ENCODE results near the gene BZW2. TPM values are rescaled to one million over a fixed set of nuclear protein-coding genes. Genes with fewer than 3 reads are reported as not detected.

The BZW2 gene
- total RNA-seq, 2 donors from 2014 or later = 133 to 144 TPM

GRCh38 chr7:16738011-16738688, 92.2 kb downstream of the BZW2 start:
- ATAC-seq (no peak), DNase-seq (no peak)
- intact Hi-C loops (cut with DNase I) = no loop called here

- peak; percentile 61 for DNase-seq
- peak; percentile 92 to 99 for ATAC-seq
- intact Hi-C loops (cut with DNase I) = no loop called here
Measured at GRCh38 chr7:16739863-16740622, 94.1 kb downstream of the BZW2 start.

DNA sequence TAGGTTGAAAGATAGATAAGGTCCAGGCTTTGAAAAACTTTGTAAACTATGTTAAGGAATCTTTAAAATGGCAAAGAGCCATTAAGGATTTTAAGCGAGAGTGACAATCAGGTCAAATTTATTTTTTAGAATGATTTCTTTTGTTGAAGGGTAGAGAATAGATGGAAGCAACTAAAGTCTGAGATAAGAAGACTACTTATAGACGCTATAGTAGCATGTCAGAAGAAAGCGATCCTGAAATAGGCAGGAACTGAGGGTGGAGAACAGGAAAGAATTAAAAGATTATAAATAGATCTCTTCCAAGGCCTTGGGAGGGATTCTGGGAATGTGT, 94.6 kb downstream of the BZW2 start:
- intact Hi-C loops (cut with DNase I) = no loop called here
- peak in 1 of 2 donors; percentile 3 for ATAC-seq
- DNase-seq = no peak

DNA sequence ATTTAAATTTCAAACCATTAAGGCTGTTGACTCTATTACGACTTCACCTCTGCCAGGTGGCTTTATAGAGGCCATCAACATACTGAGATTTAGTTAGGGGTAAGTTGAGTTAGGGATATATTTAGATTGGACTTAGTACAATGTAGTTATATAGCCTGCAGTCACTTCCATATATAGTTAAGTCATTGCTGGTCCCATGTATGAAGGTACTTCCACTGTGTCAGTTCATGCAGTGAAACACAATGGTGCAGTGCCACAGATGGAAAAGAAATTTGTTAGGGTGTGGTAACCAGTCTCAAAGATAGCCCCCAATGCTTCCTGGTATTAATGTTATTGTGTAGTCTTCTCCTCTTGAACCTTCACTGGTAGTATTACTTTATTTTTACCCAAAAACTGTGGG, 95.0 kb downstream of the BZW2 start:
- ATAC-seq (peak in 1 of 2 donors; percentile 2), DNase-seq (no peak)
- intact Hi-C loops (cut with DNase I) = no loop called here

GRCh38 chr7:16741676-16742075, 95.7 kb downstream of the BZW2 start:
- no peak for DNase-seq
- intact Hi-C loops (cut with DNase I) = no loop called here

GRCh38 chr7:16742547-16742946, 96.6 kb downstream of the BZW2 start:
- no peak for DNase-seq
- intact Hi-C loops (cut with DNase I) = no loop called here

More at GRCh38 chr7:16741676-16742075, 95.7 kb downstream of the BZW2 start:
- no peak for ATAC-seq

GRCh38 chr7:16743236-16743635, 97.3 kb downstream of the BZW2 start:
- ATAC-seq (no peak), DNase-seq (no peak)
- intact Hi-C loops (cut with DNase I) = no loop called here

More at GRCh38 chr7:16742547-16742946, 96.6 kb downstream of the BZW2 start:
- no peak for ATAC-seq

DNA sequence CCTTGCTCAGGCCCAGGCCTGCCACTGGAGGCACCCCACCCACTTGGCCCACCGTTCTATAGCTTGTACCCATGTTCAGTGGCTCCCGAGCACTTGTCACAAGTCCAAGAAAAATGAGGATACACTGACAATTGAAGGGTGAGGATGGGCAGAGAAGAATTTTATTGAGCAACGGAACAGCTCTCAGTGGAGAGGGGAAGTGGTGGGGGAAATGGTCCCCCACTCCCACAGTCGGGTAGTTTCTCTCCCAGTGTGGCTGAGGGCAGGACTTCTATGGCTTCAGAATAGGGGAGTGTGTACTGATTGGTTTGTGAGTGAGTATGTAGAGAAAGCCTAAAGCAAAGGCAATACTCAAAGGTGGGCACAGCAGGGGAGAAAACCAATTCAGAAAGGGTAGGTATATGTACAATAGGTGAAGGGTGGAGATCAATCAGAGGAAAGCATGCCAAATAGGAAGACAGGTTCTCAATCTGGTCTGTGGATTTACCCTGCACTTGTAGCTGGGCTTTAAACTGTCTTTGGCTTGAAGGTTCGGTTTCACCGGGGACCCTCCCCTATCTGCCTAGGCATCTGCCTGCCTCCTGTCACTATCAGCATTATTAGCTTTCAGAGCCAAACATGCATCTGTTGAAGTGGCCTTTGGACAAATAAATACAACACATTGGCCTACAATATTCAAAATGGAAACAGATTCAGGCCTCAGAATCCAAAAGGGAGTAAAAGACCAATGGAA, 98.7 kb downstream of the BZW2 start:
- intact Hi-C loops (cut with DNase I) = no loop called here

DNA sequence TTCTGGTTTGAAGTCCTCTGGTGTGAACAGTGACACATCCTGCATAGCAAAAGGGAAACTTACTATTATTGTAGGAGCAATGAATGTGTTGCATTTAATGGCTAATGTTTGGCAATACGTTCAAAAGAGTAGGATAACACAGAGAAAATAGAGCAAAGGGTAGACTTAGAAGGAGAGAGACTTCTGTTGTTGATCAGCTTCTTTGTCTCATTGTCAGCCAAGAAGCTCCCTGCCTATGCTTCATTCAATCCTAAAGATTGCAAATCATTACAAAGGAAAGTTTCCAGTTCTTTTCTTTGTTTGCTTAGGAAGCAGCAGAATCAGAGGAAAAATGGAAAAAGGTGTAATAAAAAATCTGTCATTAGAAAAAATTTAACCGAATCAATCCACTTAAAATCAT, 99.7 kb downstream of the BZW2 start:
- no peak for DNase-seq
- intact Hi-C loops (cut with DNase I) = no loop called here
- ATAC-seq = no peak

More for the DNA sequence above, 98.7 kb downstream of the BZW2 start:
- DNase-seq = no peak
- no peak for ATAC-seq

- peak; percentile 91 to 94 for ATAC-seq
- peak; percentile 25 for DNase-seq
- intact Hi-C loops (cut with DNase I) = no loop called here
Measured at GRCh38 chr7:16747102-16747501, 101.1 kb downstream of the BZW2 start.

GRCh38 chr7:16753102-16753931, 107.3 kb downstream of the BZW2 start, which contains the start of gene TSPAN13:
TSPAN13 (plus strand) TSS chr7:16753755; CDS start chr7:16753968, 213 bp downstream.
- ATAC-seq = peak; percentile 94 to 98
- intact Hi-C loops (cut with DNase I) = no loop called here
- DNase-seq = peak; percentile 77

DNA sequence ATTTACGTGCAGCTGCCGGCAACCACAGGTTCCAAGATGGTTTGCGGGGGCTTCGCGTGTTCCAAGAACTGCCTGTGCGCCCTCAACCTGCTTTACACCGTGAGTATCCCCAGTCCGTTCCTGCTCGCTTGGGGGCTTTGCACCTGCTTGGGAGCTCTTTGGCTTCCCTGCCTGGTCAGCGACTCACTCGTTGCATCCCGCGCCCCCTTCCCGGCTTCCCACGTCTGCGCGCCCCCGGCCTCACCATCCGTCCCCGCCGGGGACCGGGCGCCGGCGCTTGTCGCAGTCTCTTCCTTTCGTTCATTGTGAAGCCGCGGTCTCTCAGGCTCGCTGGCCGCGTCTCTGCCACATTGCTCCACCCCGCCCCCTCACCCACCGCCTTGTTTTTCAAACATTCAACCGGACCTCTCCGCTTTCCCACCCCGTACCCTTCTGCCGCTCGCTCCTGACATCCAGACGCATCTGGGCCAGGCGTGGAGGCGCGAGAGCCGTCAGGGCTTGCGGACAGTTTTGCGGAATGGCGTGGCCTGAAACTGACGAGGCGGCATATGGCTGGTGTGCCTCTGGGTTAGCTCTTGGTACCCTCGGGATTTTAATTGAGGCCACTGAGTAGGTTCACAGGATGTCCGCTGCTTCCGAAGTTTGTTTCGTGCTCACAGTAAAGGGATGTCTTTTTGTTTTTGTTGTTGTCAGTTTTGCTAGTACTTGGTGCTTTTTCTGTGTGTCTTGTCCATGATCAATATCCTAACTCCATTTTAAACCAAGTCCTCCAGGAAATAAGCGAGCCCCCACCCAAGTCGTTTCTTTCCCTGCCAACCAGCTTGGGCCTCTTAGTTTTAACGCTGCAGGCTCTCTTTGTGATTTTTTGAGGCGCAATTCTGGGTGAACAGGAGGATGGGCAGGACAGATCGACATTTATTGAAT, 108.2 kb downstream of the BZW2 start:
- ATAC-seq = peak; percentile 60 to 67
- DNase-seq = peak; percentile 40
- intact Hi-C loops (cut with DNase I) = no loop called here

DNA sequence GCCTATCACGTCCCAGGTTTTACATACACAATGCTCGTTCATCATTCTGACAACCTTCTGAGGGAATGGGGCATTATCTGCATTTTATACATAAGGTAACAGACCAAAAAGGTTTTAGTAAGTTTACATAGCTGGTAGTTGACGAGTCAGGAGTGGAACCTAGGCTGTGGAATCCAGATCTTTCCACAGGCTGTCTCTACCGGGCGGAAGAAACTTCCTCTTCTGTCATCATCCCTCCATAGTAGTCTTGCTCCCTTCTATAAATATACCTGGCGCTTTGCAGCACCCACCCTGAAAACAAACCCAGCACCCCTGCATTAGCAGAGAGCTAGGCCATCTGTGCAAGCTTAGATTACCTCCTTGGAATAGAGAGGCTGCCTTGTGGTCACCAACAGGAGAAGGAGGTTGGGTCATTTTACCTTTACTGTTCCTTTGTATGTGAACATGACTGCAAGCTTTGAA, 108.9 kb downstream of the BZW2 start:
- intact Hi-C loops (cut with DNase I) = no loop called here
- DNase-seq (no peak), ATAC-seq (no peak)

GRCh38 chr7:16755397-16755796, 109.4 kb downstream of the BZW2 start:
- intact Hi-C loops (cut with DNase I) = no loop called here
- ATAC-seq (no peak), DNase-seq (no peak)

Measured in left cardiac atrium (tissue), 4 donors.